ENCODE data around the gene CTSH. TPM values are rescaled to one million over a fixed set of nuclear protein-coding genes. Genes with fewer than 3 reads are reported as not detected.

The CTSH gene
- total RNA-seq, 2 donors from 2014 or later = 107 to 145 TPM

DNA sequence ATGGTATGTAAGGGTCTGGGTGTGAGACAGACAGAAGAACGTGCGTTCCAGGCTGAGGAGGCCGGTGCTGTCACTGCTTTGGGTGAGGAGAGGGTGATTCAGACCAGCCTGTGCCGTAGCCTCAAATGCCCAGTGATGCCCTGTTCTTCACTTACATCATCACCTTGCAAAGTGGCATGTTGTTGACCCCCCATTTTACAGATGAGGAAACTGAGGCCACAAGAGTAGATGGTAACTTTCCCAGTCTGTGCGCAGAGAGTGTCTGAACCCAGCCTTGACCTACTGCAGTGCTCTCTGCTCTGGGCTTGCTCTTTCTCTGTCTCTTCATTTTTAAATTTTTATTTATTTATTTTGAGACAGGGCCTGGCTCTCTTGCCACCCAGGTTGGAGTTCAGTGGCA is 1.6 kb upstream of the CTSH start:
- Histone ChIP-seq H3K27ac (peak overlapping the region in 1 of 4 donors; percentile 24), H3K4me3 (no peak overlapping the region), H3K36me3 (replicated peaks in 1 of 2; ENCODE audit: insufficient read depth in 1 of 2, low read depth in 2 of 2) (no peaks in the 10 kb centered on the region), H3K4me1 (peaks cover 41% of the 10 kb centered on the region), H3K9me3 (no peaks in the 10 kb centered on the region), H3K27me3 (no peaks in the 10 kb centered on the region)
- WGBS, 2 donors = 76 to 97% methylated on average over 5 of the region's 5 CpGs
- DNase-seq (no peak), ATAC-seq (no peak)
- TF ChIP-seq, protein P1, sequence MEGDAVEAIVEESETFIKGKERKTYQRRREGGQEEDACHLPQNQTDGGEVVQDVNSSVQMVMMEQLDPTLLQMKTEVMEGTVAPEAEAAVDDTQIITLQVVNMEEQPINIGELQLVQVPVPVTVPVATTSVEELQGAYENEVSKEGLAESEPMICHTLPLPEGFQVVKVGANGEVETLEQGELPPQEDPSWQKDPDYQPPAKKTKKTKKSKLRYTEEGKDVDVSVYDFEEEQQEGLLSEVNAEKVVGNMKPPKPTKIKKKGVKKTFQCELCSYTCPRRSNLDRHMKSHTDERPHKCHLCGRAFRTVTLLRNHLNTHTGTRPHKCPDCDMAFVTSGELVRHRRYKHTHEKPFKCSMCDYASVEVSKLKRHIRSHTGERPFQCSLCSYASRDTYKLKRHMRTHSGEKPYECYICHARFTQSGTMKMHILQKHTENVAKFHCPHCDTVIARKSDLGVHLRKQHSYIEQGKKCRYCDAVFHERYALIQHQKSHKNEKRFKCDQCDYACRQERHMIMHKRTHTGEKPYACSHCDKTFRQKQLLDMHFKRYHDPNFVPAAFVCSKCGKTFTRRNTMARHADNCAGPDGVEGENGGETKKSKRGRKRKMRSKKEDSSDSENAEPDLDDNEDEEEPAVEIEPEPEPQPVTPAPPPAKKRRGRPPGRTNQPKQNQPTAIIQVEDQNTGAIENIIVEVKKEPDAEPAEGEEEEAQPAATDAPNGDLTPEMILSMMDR (IDR thresholded peaks at IDR 0.05) = no peak
- intact Hi-C loops (cut with DNase I) = no loop called here

GRCh38 chr15:78944202-78944625 is 632 bp downstream of the CTSH start:
- H3K4me1 ChIP-seq = peaks cover 18% of the 10 kb centered on the region
- WGBS, 2 donors = 30 to 37% methylated on average over 9 to 12 of the region's 12 CpGs
- peak overlapping the region in 1 of 2 donors; percentile 52 for H3K4me3 ChIP-seq
- TF ChIP-seq, protein P1 (IDR thresholded peaks at IDR 0.05) = no peak
- no peak for TF ChIP-seq POLR2A (IDR thresholded peaks at IDR 0.05)
- DNase-seq (peak in 2 of 4 donors; percentile 23 to 27), ATAC-seq (peak; percentile 28)
- intact Hi-C loops (cut with DNase I) = no loop called here
- H3K36me3 ChIP-seq (replicated peaks in 1 of 2; ENCODE audit: insufficient read depth in 1 of 2, low read depth in 2 of 2) = no peaks in the 10 kb centered on the region
- no peaks in the 10 kb centered on the region for H3K27me3 ChIP-seq
- H3K27ac ChIP-seq = peak overlapping the region; percentile 55 to 85 (median 75)
- H3K9me3 ChIP-seq = no peaks in the 10 kb centered on the region

DNA sequence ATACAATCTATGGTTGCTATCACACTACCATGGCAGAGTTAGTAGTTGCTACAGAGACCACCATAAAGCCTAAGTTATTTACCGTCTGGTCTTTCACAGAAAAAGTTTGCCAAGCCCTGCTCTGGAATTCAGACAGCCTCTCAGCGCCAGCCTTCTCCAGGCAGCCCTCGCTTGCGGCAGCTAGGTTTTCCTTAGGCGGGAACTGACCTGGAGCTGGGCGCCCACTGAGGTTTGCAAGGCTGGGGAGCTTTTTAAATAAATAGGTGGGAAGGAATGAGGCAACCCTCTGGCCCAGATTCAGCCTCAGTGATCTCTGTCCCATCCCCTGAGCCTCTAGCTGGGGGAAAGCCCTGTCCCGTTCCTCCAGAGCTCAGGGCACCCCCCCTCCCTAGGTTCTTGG is 1.2 kb downstream of the CTSH start:
- Histone ChIP-seq H3K9me3 (no peaks in the 10 kb centered on the region), H3K27ac (peak overlapping the region in 3 of 4 donors; percentile 55 to 85 (median 85)), H3K4me1 (peaks cover 15% of the 10 kb centered on the region), H3K27me3 (no peaks in the 10 kb centered on the region), H3K4me3 (no peak overlapping the region), H3K36me3 (replicated peaks in 1 of 2; ENCODE audit: insufficient read depth in 1 of 2, low read depth in 2 of 2) (no peaks in the 10 kb centered on the region)
- ATAC-seq (no peak), DNase-seq (no peak)
- intact Hi-C loops (cut with DNase I) = no loop called here
- 62 to 63% methylated on average over 4 to 7 of the region's 7 CpGs for WGBS, 2 donors
- TF ChIP-seq, protein P1 (IDR thresholded peaks at IDR 0.05) = no peak
- TF ChIP-seq POLR2A (IDR thresholded peaks at IDR 0.05) = no peak

DNA sequence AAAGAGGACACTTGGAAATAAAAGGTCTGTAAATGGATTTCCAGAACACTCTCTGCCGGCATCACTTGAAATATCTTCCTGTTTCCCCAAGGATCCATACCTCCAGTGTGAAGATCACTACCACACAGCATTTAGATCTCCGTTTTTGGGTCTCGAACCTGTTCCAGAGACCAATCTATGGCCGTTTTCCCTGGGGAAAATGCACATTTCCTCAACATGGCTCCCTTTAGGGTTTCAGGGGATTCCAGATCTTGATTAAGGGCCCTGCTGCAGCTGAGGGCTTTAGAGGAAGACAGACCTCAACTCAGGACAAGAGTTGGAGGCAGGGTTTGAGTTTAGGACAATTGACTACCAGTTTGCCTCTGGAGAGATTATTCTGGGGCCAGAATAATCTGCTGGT is 2.1 kb downstream of the CTSH start:
- intact Hi-C loops (cut with DNase I) = no loop called here
- 88 to 92% methylated on average over 3 to 4 of the region's 4 CpGs for WGBS, 2 donors

More for the DNA sequence above, 2.1 kb downstream of the CTSH start:
- Histone ChIP-seq H3K4me1 (peaks cover 15% of the 10 kb centered on the region), H3K27ac (peak overlapping the region in 2 of 4 donors; percentile 2 to 24), H3K4me3 (no peak overlapping the region), H3K9me3 (no peaks in the 10 kb centered on the region), H3K36me3 (replicated peaks in 1 of 2; ENCODE audit: insufficient read depth in 1 of 2, low read depth in 2 of 2) (no peaks in the 10 kb centered on the region), H3K27me3 (no peaks in the 10 kb centered on the region)
- DNase-seq = no peak
- TF ChIP-seq, protein P1 (IDR thresholded peaks at IDR 0.05) = no peak
- no peak for TF ChIP-seq POLR2A (IDR thresholded peaks at IDR 0.05)
- ATAC-seq = no peak
